ENCODE results near the gene ZNF438. TPM values are rescaled to one million over a fixed set of nuclear protein-coding genes. Genes with fewer than 3 reads are reported as not detected.

Gene ZNF438
- total and polyA plus RNA-seq, 11 donors: 9.0 to 14.7 (median 13.2) TPM

GRCh38 chr10:31018962-31019361 lies 12.7 kb downstream of the ZNF438 start:
- 57 to 67% (median 63%) methylated on average over 2 of the region's 2 CpGs for WGBS, 4 donors
- Histone ChIP-seq H3K36me3 (no peaks in the 10 kb centered on the region), H3K4me3 (no peak overlapping the region), H3K27ac (peak overlapping the region in 9 of 12 donors; percentile 4 to 63 (median 40)), H3K9me3 (no peaks in the 10 kb centered on the region), H3K4me1 (peaks cover 0 to 44% (median 27%) of the 10 kb centered on the region in 12 donors), H3K27me3 (no peaks in the 10 kb centered on the region)
- ATAC-seq: no peak
- no peak for DNase-seq
- intact Hi-C loops (cut with DNase I): no loop called here
- no peak for TF ChIP-seq CTCF (IDR thresholded peaks at IDR 0.05)
- TF ChIP-seq POLR2A (IDR thresholded peaks at IDR 0.05): no peak

GRCh38 chr10:31018356-31018750 lies 13.3 kb downstream of the ZNF438 start:
- Histone ChIP-seq H3K4me1 (peaks cover 0 to 43% (median 27%) of the 10 kb centered on the region in 12 donors), H3K4me3 (no peak overlapping the region), H3K9me3 (no peaks in the 10 kb centered on the region), H3K27me3 (no peaks in the 10 kb centered on the region), H3K36me3 (no peaks in the 10 kb centered on the region), H3K27ac (peak overlapping the region in 10 of 12 donors; percentile 4 to 63 (median 42))
- 78 to 85% (median 81%) methylated on average over 3 of the region's 3 CpGs for WGBS, 4 donors
- ATAC-seq: peak in 3 of 4 donors; percentile 11 to 26 (median 19)
- no peak for DNase-seq
- intact Hi-C loops (cut with DNase I): no loop called here
- TF ChIP-seq POLR2A (IDR thresholded peaks at IDR 0.05): no peak
- no peak for TF ChIP-seq CTCF (IDR thresholded peaks at IDR 0.05)

GRCh38 chr10:31017534-31018355 lies 13.9 kb downstream of the ZNF438 start:
- WGBS, 4 donors: 45 to 63% (median 53%) methylated on average over 4 of the region's 4 CpGs
- Histone ChIP-seq H3K4me1 (peaks cover 0 to 43% (median 27%) of the 10 kb centered on the region in 12 donors), H3K27ac (peak overlapping the region in 10 of 12 donors; percentile 4 to 63 (median 42)), H3K9me3 (no peaks in the 10 kb centered on the region), H3K4me3 (no peak overlapping the region), H3K36me3 (no peaks in the 10 kb centered on the region), H3K27me3 (no peaks in the 10 kb centered on the region)
- DNase-seq: no peak
- TF ChIP-seq POLR2A (IDR thresholded peaks at IDR 0.05): no peak
- no peak for TF ChIP-seq CTCF (IDR thresholded peaks at IDR 0.05)
- ATAC-seq: peak; percentile 41 to 70 (median 62)
- intact Hi-C loops (cut with DNase I): no loop called here

- intact Hi-C loops (cut with DNase I): no loop called here
- peaks cover 0 to 51% (median 29%) of the 10 kb centered on the region in 12 donors for H3K4me1 ChIP-seq
Observed at GRCh38 chr10:31014161-31014875, 17.3 kb downstream of the ZNF438 start.

More at GRCh38 chr10:31014161-31014875, 17.3 kb downstream of the ZNF438 start:
- Histone ChIP-seq H3K4me3 (no peak overlapping the region), H3K27me3 (no peaks in the 10 kb centered on the region), H3K36me3 (no peaks in the 10 kb centered on the region), H3K9me3 (no peaks in the 10 kb centered on the region), H3K27ac (no peak overlapping the region)
- ATAC-seq (no peak), DNase-seq (no peak)
- TF ChIP-seq CTCF (IDR thresholded peaks at IDR 0.05) (no peak), POLR2A (IDR thresholded peaks at IDR 0.05) (no peak)
- 91 to 97% (median 93%) methylated on average over 7 of the region's 7 CpGs for WGBS, 4 donors
